HG02798 (cell line): Measurements from ENCODE around the gene QRFP.

Experiments used
- ATAC-seq: cut with Tn5 transposase; IDR thresholded peaks from one replicate; pipeline ENCODE4 v1.9.1; 2021; ENCODE audit warnings: mild to moderate bottlenecking; ENCODE audit not compliant: unreplicated experiment, poor library complexity

Gene QRFP

DNA sequence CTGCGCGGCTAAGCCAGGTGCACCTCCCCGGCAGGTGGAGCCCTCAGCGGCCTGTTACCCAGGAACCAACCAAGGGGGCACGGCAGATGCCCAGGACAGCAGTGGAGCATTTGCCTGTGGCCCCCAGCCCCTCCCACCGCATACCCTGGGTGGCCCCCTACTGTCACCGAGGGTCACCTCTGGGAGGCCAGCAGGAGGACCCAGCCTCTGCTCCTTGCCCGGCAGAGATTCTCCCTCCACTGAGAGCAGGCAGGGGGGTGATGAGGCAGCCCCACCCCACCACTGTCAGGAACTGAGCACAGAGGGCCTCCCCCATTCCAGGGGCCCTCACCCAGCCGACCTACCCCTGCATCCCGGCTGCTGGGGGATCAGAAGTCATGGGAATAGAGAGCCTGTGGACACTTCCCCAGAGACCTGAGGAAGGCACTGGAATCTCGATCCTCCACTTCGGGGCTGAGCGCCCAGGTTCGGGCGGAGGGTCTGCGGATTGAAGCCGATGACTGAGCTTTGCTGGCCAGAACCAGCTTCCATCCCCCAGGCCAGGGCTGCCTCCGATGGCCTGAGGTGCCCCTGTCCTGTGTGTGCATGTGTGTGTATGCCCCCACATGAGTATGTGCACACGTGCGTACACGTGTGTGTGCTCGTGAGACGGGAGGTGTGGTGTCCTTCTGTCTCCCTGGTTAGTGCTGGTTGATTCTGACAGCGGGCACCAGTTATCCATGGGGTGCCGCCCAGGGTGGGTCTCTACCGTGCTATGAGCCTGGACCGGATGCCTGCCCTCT, at the start of gene QRFP:
Gene QRFP, minus strand, starts transcription at position 580 of the 782 bp plus-strand sequence. CDS start 2,974 bp downstream, outside the sequence.
- no peak for ATAC-seq

DNA sequence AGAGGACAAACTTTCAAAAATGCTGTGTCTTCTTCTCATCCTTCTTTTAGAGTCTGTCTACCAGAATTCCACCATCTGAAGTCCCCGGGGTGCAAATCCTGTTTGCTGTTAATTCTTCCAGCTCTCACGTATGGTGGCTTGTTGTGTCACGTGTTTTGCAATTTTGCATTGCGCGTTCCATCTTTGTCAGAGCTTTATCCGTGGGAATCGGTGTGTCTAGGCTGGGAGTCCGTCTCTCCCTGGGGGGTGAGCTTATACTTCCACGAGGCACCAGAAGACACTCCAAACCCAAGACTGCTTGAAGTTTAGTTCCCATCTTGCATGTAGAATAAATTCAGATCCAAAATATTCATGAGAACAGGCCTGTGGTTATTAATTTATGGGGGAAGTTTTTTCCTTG, 48.6 kb upstream of the QRFP start:
- ATAC-seq, result no peak

DNA sequence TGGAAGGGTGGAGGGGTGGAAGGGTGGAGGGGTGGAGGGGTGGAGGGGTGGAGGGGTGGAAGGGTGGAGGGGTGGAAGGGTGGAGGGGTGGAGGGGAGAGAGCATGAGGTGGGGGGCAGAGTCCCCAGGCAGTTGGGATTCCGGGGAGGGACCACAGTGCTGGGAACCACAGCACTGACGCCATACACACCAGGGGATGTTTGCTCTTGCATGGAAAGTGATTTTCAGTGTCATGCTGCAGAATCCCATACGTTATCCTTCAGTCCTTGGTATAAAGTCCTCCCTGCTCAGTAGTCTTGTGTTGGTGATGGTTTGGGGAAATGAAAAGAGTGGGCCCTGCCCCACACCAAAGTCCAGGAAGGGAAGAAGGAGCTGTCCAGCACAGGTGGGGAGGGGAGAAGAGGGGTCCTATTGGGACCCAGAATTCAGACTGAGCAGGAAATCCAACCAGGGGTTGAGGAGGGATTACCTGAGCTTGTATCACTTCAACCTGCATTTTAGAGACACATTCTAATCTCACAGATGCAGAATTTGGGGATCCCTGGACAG, 48.0 kb upstream of the QRFP start:
- no peak for ATAC-seq

DNA sequence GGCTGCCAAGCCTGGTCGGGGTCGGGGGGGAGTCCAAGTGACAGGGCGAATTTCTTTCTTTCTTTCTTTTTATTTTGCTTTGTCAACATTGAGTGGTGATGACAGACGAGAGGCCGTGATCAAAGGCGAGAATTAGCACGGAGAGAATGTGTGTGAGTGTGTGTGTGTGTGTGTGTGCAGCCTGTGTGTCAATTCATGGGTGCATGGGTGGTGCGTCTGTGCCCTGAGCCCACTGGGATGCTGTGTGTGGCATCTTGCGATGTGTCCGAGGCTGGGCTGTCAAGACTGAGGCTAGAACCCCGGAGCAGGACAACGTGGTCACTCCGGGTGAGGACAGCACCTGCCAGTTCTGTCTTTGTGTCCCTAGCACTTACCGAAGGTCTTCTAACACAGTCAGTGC, 47.2 kb upstream of the QRFP start:
- ATAC-seq, result no peak

- ATAC-seq, result no peak
Measured at GRCh38 chr9:130943221-130943620, 46.6 kb upstream of the QRFP start.

GRCh38 chr9:130942679-130943078, 46.1 kb upstream of the QRFP start:
- no peak for ATAC-seq

- ATAC-seq, result no peak
Measured at GRCh38 chr9:130942084-130942483, 45.5 kb upstream of the QRFP start.

- peak; percentile 63 for ATAC-seq
Measured at GRCh38 chr9:130940693-130941576, 44.3 kb upstream of the QRFP start.

DNA sequence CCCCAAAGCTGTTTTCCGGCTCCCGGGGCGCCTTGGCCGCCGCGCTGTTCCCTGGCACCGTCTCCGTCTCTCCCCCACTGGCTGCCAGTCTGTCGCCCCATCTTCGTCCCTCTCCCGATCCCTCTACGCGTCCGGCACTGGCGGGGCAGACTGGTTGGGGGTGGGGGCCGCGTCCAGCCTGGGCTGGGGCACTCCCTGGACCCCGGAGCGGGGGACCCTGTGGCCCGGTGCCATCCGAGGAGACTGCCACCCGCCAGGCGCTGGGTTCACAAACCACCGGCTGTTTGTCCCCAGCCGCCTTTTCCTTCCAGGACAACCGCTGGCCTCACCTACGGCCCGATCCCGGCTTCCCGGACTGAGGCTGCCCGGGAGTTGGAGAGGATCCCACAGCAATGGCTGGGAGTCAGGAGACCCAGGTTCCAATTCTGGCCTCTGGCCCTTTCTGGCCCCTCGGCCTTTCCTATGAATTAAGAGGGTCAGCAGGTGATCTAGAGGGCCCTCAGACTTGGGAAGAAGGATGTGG, 43.5 kb upstream of the QRFP start:
- no peak for ATAC-seq

DNA sequence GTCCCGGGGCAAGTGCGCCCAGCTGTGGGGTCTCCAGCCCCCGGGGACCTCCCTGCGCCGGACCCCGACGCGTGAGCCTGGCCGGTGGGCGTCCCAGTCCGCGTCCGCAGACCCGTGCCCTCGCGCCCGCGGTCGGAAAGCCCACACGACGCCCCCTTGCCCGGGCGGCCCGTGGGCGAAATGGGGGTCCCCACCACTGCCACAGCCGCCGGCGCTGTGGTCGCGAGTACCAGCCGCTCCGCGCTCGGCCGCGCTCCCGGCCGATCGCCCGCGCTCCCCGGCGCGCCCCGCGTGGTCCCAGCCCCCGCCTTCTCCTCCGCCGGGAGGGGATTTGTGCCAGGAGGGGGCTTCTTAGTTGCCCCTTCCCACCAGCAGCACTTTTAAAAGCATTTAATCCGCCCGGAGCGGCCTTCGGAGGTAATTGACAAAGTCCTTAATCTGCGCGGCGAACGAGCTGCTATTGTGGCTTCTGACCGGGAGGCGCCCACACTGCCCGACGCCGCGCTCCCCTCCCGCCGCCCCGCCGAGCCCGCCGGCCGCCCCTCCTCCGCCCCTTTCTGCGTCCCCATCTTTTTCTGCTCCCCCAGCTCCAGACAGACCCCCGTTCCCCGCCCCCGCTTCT, 42.9 kb upstream of the QRFP start:
- no peak for ATAC-seq

DNA sequence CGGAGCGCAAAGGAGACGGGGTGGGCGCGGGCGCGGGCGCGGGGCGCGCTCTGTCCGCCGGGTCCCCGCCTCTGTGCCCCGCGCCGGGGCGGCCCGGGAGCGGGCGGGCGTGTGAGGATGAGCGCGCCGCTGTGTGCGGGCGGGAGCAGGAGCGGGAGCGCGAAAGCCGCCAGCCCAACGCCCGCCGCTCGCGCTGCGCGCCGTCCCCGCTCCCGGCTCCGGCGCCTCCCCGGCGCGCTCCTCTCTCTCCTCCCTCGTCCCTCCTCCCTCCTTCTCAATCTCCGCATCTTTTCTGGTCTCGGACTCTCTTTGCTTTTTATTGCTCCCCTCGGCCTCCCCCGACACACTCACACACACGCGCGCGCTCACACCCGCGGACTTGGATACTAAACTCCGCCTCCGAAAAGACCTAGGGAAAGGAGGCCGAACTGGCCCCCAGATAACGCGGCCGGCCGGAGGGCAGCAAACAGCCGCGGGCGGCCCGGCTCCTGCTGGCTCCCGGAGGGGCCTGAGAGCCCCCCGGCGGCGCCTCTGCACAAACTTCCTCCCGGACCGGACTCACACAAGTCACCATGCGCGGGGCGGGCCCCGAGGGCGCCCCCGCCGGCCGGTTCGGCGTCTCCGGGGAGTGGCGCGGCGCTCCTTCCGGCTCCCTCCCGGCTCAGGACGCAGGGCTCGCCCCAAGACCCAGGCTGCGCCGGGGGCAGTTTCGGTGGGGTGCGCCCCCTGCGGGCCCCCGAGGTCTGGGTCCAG, 42.2 kb upstream of the QRFP start, which contains the start of gene FIBCD1:
Gene FIBCD1, minus strand, starts transcription at position 596 of the 753 bp plus-strand sequence. CDS start 640 bp downstream, outside the sequence.
- ATAC-seq, result no peak

DNA sequence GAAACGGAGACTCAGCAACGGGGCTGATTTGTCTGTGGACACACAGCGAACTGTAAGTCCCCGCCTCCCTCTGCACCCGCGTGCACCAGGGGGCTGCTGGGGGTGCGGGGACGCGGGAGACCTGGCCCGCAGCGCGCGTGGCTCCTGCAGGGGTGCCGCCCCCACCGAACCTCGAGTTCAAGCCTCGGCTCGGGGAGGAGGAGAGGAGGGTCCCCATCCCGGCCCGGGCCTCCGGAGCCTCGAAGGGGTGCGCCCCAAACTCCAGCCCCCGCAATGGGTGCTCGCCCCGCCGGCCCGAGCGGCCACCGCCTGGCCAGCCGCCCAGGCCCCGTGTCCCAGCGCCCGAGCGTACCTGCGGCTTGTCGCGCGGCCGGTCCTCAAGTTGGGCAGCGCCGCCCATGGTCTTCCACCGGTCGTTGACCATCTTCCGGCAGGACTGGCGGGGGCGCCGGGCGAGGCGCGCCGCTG, 41.6 kb upstream of the QRFP start:
- no peak for ATAC-seq

DNA sequence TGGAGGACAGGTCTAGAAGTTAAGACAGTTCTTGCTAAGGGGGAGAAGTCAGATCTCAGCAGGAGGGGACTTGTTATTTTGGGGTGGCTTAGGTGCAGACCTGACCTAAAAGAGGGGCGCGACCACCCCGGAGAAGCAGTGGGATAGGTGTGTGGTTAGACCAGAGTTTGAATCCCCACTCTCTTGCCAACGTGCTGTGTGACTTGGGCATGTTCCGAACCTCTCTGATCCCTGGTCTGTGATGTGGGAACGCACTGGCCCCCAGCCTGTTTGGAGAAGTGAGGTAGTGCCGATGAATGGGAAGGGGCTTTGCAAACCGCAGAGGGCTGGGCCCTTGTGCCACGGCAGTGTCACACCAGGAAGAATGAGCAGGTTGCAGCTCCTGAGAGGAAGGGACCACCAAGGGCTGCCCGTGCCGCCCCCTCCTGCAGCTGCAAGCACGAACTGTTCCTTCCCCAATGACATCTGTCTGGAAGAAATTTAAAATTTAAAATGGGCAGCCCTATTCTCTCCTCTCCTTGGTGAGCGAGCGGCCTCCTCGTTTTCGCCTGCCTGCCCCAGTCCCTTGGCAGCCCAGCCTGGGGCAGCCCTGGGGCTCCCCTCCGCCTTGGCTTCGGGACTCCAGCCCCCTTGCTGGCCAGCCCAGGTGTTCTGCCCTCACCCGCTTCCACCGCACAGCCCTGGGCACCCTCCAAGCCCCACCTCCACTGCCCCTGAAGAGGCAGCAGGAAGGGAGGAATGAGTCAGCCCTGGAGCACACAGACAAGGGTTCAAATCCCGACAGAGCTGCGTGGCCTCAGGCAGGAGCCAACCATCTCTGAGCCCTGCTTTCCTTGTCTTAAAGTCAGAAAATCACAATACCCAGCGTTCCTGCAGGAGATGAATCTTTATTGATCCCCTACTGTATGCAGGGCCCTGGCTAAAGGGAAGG, 40.8 kb upstream of the QRFP start:
- ATAC-seq, result no peak

DNA sequence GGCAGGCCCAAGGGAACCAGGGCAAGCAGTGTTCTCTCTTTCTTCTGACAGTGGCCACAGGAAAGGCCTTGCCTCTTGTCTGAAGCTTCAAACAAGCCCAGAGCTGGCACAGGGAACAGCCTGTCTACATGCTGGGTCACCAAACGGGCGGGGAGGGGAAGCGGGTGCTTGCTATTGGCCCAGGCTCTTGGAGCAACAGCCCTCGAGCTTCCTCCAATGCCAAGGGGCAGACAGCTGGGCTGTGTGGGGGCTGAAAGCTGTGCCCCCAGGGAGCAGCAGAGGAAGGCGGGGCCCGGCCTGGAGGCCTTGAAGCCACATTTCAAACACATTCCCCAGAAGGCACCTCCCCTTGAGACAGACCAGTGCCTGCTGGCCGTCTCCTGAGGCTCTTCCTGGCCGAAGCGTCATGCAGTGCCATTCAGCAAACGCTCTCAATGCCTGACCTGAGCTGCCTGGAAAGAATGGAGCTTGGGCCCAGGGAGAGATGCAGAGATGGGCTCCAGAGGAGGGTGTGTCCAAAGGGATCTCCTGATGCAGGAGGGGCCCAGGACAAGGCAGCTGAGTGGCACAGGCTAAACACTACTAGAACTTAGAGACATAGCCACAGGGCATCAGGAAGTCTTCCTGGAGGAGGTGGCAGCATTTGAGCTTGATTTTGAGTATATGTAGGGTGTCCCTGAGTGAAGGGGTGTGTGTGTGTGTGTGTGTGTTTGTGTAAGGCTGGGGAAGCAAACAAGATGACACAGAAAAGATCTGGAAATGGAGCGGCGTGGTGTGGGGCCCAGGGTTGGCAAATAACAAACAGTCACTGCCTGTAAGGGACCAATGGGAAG, 39.9 kb upstream of the QRFP start:
- ATAC-seq, result no peak

- ATAC-seq, result no peak
Measured at GRCh38 chr9:130935648-130936271, 39.1 kb upstream of the QRFP start.

GRCh38 chr9:130934702-130935647, 38.4 kb upstream of the QRFP start:
- ATAC-seq, result no peak
